Fibroblast of upper back skin (primary cell): Measurements from ENCODE around the gene PRDM5.
A peak's percentile ranks its signal among the peaks of the same experiment; 100 is the strongest.

Experiments
- DNase-seq: peaks from one replicate; pipeline ENCODE4 v3.0.0-alpha.2; 2013

Gene PRDM5

DNA sequence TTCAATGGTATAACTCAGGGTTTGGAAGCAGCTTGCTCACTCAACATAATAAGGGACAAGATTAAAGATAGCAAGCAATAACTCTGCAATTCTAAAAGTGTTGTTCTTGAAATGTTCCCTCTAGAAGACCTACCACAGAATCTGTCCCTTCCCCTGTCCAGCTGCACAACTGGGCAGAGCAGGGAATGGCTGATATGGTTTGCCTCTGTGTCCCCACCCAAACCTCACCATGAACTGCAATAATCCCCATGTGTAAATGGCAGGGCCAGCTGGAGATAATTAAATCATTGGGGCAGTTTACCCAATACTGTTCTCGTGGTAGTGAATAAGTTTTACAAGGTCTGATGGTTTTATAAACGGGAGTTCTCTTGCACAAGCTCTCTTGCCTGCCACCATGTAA lies 19.1 kb downstream of the PRDM5 start:
- DNase-seq, result no peak

- peak; percentile 12 for DNase-seq
Measured at GRCh38 chr4:120902925-120903324, 19.6 kb downstream of the PRDM5 start.

DNA sequence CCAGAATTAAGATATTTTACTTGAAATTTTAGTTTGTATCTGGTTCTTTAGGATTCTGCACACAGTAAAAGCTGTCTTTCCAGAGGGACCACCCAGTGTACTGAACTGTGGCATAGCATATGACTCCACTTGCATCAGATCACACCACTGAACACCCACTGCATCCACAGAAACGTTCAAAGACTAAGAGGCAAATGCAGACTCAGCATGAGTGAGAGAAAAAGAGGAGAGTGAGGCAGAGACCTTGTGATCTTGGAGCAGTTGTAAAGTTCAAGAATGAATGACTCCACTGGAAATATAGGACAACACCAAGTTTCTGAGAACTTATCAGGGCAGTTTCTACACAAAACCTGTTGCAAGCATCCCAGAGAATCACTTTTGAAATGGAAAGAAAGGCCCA lies 20.8 kb downstream of the PRDM5 start:
- no peak for DNase-seq

DNA sequence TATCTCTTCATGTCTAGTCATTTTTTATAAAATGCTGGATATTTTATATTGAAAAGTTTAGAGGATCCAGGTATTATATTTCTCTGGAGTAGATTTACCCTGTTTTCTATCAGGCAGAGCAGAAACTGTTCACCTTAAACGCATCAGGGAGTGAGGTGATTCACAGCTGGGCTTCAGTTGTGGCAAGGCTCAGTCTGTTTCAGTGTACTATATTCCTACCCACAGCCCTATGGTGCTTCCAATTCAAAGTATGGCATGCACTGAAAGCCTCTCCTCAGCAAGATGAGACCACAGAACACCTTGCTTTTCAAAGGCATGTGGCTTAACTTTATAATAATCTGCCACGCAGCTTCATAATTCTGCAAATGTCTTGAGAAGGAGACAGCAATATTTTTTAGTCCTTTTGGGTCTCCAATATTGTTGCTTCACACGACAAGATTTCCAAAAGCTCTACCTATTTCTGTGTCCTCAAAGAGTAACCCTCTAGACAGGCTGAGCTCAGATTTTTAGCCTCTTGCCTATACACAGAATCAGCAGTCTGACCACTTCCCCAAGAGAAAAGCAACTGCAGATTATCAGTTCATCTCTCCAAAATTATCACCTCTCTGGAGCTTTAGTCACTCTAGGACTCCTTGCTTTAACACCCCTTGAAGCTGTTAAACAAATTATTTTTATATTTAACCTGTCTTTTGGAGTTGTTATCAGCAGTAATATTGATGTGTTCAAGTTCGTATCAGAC lies 24.4 kb downstream of the PRDM5 start:
- no peak for DNase-seq

DNA sequence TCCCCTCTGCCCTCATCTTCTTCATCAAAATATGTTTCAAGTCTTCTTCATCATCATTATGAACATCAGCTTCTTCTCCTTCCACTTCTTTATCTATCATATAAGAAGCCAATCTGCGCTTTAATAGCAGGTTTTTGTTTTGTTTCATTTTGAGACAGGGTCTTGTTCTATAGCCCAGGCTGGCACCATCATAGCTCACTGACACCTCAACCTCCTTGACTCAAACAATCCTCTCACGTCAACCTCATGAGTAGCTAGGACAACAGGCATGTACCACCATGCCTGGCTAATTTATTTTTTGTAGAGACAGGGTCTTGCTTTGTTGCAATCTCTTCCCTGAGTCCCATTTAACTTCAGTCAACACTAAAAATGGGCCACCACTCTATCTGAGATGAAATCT lies 27.0 kb downstream of the PRDM5 start:
- DNase-seq, result no peak

DNA sequence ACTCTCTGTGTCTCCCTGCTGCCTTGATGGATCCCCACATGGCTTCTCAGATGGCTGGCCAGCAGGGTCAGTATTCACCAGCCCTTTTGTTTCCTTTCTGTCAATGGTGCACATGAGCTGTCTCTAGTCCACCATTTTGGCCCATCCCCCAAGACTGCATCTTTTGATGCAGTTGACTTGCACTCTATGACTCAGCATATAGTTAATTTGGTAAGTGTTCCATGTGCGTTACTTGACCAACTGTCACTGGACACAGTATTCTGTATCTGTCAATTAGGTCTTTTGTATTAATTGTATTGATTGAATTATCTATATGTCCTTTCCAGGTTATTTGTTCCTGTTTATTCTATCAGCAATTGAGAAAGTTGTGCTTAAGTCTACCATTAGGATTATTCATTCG lies 29.2 kb downstream of the PRDM5 start:
- DNase-seq, result no peak

DNA sequence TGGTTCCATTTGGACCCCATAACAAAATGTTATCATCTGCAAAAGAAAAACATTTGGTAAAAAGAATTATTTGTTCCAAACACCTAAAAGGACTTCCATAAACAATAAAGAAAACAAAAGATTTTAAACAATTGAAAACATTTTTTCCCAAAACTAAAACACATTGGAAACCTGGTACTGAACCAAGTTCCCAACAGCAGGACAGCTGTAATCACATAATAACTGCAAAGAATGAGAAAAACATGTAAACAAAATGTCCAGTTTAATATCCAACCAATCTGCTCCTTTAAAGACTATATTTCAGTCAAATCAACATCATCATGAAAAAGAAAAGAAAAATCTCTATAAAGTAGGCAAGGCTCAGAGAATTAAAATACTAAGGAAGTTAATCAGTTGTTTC lies 36.3 kb downstream of the PRDM5 start:
- DNase-seq, result no peak

- no peak for DNase-seq
Measured at GRCh38 chr4:120881846-120882245, 40.7 kb downstream of the PRDM5 start.

DNA sequence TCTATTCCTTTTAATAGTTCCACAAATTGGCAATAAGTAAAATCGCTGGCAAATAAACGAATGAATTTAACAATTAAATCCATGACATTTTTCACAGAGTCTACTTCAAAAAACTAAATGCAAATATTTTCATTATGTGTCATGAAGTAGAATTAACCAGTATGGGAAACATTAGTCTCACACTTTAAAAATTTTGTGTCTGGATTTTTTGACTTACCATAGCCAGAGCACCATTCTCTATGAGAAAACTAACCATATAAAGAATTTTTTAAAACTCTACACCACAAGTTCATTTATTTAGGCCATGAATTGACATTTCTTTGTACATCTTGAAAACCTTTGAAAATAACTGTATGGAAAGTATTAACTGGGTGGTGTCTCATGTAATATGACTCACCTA lies 41.2 kb downstream of the PRDM5 start:
- DNase-seq, result no peak

DNA sequence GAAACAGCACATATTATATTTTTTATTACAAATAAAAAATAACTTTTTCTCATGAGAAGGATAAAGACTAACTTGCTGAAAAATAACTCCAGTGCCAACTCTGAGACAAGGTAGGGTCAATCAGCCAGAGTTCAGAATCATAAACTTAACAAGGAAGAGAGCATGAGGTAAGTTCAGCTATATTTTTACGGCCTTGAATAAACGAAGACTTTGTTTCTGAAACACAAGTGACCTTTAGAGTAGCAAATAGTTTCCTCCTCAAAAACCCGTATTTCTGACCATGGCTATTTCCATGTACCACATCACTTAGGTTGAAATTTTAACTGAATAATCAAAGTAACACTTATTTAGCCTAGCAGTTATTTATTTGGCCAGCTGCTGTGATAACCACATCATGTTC lies 45.5 kb downstream of the PRDM5 start:
- no peak for DNase-seq

DNA sequence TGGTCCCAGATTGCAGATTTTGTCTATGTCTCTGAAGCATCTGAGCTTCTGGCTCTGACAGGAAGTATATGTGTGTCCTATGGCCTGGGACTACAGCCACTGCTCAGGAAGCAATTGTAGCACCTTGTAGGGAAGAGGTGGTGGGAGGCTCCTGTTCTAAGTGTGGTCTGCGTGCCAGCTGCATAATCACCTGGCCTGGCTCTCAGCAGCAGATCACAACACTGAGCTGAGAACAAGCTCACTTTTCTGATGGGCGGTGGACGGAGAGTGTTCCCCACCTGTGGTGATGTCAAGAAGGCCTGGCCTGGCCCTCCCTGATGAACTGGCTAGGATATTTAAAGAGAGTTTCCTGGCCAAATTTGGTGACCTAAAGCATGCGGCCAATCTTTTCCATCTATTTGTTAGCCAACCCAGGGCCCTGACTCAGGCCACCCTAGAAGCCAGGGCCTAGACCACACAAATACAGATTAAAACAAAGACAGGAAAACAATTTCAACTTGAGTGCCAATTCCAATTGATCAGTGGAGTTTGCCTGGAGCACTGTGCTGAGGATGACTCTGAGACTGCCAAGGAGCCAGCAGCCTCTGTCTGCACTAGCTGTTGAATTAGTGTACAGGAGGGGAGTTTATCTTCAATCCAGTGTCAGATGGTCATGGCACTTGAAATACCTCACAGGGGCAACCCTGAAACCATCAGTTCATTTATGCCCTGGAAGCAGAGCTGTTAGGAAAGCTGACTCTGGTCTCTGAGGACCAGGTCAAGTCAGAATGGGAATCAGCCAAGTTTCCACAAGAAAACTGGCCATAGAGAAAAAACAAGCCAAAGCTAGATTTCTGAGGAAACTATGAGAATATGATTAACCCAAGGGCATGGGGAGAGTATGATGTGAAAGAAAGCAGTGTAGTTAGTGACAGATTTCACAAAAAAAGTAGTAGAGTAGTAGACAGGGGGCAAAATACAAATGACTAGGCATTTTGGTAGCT lies 47.4 kb downstream of the PRDM5 start:
- no peak for DNase-seq

GRCh38 chr4:120873554-120873953 lies 49.0 kb downstream of the PRDM5 start:
- DNase-seq, result no peak

- no peak for DNase-seq
Measured at GRCh38 chr4:120871173-120871572, 51.4 kb downstream of the PRDM5 start.

- no peak for DNase-seq
Measured at GRCh38 chr4:120870279-120870673, 52.2 kb downstream of the PRDM5 start.

DNA sequence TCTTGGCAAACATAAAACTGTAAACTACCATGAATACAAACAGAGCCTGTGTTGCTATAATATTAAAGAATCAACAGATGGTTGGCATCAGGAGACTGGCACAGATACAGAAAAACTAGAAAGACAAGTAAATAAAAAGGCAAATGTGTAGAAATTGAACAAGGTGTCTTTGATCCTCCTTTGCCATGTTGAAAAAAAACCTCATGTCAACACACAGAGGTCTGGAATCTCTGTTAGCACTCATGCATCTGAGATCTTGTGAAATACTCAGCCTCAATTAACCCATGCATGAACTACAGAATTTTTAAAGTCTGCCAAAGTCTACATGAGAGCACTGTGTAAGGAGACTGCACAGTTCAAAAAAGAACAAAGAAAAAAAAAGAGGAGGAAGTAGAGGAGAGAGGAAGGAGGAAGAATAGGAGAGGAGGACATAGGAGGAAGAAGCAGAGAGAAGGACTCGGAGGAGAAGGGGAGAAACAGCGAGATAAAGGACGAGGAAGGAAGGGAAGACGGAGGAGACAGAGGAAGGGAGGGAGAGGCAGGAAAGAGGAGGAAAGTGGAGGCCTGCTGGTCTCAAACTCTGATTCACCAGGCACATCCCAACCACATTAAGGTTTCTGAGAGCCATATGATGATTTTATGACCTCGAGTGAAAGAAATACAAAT lies 52.8 kb downstream of the PRDM5 start:
- DNase-seq, result peak; percentile 34

DNA sequence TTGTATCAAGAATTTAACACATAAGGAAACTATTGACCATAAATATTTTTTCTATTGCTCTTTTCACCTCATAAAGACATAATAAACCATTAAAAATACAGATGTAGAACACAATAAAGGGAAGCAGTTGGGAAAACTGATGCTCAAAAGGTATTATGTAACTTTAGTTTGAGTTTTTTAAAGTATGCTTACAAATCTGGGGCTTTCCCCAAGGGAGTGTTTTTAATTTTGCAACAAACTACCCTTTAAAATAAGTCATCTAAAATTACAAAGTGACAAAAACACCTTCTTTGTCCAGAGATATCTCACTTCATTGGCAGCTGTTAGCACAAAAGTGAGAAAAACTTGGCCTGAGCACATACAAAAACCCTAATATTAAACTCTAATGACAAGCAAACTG lies 55.0 kb downstream of the PRDM5 start:
- no peak for DNase-seq

- DNase-seq, result no peak
Measured at GRCh38 chr4:120865985-120866384, 56.5 kb downstream of the PRDM5 start.

GRCh38 chr4:120864969-120865368 lies 57.6 kb downstream of the PRDM5 start:
- no peak for DNase-seq

- no peak for DNase-seq
Measured at GRCh38 chr4:120862432-120862831, 60.1 kb downstream of the PRDM5 start.

DNA sequence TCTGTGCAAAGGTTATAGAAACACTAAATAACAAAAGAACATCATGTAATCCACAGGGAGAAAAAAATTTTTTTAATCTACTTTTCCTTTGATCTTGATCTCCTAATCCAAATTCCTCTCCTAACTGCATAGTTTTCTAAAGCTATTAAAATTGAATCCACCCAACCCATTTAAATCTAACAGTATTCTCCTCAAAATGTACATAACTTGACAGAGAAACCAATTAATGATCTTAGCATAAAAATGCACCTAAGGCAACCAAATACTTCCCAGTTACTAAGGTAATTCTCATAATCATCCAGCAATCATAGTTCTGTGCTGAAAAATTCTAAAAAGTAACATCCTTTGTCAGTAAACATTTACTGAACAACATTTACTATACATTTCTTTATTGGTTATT lies 60.7 kb downstream of the PRDM5 start:
- DNase-seq, result no peak

DNA sequence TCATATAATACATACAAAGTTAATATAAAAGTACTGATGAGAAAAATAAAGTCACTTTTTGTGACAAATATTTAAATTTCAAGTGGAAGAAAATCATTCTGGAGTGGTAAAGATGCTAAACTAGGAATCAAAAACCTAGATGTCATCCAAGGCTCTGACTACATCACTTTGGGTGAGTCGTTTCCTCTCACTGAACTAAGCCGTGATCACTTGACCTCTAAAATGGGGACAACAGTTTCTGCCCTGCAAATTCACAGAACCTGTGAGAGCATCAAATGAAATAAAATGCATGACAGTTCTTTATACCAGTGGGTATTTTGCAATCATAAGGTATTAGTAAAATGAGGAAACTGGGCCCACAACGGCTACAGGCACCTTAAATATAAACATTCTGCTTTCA lies 63.8 kb downstream of the PRDM5 start:
- DNase-seq, result no peak

- peak; percentile 74 for DNase-seq
Measured at GRCh38 chr4:120857312-120857711, 65.2 kb downstream of the PRDM5 start.

GRCh38 chr4:120856294-120856693 lies 66.2 kb downstream of the PRDM5 start:
- DNase-seq, result no peak
